AG04450 (cell line): ENCODE data around the gene ZNF132. TPM values are rescaled to one million over a fixed set of nuclear protein-coding genes. Genes with fewer than 3 reads are reported as not detected.
"Not testable (repeated sequence)": the region's sequence is repeated elsewhere in the genome, so short reads cannot be mapped to it uniquely, and the experiment has no call there.

Experiments
- CTCF ChIA-PET: fragments of 300-600, 350-600 bp; formaldehyde crosslinking; extraction: SDS; loops from one replicate; lab custom pipeline; 2022; ENCODE audit warnings: antibody characterized with exemption, inconsistent platforms; lab: Charles Lee
- POLR2A ChIA-PET: fragments of 350-600 bp; formaldehyde crosslinking; extraction: SDS; loops from one replicate; lab custom pipeline; 2021; ENCODE audit warnings: antibody characterized with exemption, inconsistent platforms; lab: Yijun Ruan, JAX
- DNase-seq: peaks from one replicate; pipeline ENCODE4 v3.0.0-alpha.2; 2011; ENCODE audit warnings: low read depth, low spot score
- H3K27ac ChIP-seq: one replicate; pipeline ENCODE4 v1.5.1; 2012; ENCODE audit warnings: low read depth, low read length, control low read depth
- H3K27me3 ChIP-seq: one replicate; pipeline ENCODE4 v1.6.0; 2012; ENCODE audit warnings: low read length; ENCODE audit not compliant: control insufficient read depth, insufficient read depth
- H3K4me3 ChIP-seq: 2 replicates; pipeline ENCODE4 v1.5.1; 2011; ENCODE audit warnings: mild to moderate bottlenecking, low read depth, low read length, control low read depth
- H3K9me3 ChIP-seq: 2 replicates; pipeline ENCODE4 v1.5.1; 2012; ENCODE audit warnings: low read length; ENCODE audit not compliant: control insufficient read depth, insufficient read depth
- polyA plus RNA-seq: library from polyadenylated mRNA; depleted of rRNA; stranded (reverse); fragments of >200 nt; gene quantifications from 2 replicates; pipeline ENCODE4 v1.2.3, GENCODE V29; 2011
- TF ChIP-seq, protein P1 (sequence below): IDR thresholded peaks from 2 replicates; pipeline ENCODE4 v1.5.1; 2011; ENCODE audit warnings: low read depth, low read length, control low read depth, inconsistent platforms

ZNF132 gene
- polyA plus RNA-seq, 1 experiment: 4.6 TPM

DNA sequence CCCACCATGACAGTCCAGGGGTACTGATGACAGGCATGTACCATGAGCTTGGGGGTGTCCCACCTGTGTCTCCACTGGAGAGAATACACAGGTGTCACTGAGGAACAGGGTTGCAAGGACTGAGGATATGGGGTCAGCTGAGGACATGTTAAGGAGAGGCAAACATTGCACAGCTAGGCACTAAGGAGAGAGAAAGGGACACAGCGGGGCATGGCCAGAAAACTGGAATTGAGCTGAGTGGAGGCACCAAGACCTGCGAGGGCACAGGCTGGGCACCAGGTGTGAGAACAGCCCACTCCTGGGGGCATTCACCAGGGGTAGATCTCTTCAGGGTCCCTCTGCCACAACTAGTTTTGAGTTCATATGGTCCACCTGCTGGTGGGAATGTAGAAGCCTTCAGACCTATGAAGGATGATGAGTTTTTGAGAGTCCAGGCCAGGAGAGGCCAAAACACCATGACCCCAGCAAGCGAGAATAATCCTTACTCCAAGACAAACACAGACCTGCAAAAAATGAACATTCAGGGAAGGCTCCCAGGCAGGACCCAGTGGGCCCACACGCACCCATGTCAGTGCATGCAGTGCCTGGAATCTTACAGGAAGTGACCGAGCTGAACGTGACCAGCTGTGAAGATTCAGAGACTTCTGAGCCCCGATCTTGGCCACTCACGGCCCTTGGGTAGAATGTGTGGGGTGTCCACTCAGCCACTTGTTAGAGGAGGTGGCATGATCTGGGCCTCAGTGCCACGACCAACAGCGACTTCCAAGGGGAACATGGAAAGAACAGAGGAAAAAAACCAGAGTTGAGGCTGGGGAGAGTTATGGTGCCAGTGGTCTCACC, 32.9 kb downstream of the ZNF132 start:
- no peak for DNase-seq
- TF ChIP-seq, protein P1, sequence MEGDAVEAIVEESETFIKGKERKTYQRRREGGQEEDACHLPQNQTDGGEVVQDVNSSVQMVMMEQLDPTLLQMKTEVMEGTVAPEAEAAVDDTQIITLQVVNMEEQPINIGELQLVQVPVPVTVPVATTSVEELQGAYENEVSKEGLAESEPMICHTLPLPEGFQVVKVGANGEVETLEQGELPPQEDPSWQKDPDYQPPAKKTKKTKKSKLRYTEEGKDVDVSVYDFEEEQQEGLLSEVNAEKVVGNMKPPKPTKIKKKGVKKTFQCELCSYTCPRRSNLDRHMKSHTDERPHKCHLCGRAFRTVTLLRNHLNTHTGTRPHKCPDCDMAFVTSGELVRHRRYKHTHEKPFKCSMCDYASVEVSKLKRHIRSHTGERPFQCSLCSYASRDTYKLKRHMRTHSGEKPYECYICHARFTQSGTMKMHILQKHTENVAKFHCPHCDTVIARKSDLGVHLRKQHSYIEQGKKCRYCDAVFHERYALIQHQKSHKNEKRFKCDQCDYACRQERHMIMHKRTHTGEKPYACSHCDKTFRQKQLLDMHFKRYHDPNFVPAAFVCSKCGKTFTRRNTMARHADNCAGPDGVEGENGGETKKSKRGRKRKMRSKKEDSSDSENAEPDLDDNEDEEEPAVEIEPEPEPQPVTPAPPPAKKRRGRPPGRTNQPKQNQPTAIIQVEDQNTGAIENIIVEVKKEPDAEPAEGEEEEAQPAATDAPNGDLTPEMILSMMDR: peak; percentile 48
- Histone ChIP-seq H3K9me3 (no peaks in the 10 kb centered on the region; the same call in 1 of the 2 replicates), H3K27me3 (no peaks in the 10 kb centered on the region), H3K4me3 (peak overlapping the region; percentile 96), H3K27ac (no peak overlapping the region)
- CTCF ChIA-PET: no interaction called here
- POLR2A ChIA-PET: no interaction called here

DNA sequence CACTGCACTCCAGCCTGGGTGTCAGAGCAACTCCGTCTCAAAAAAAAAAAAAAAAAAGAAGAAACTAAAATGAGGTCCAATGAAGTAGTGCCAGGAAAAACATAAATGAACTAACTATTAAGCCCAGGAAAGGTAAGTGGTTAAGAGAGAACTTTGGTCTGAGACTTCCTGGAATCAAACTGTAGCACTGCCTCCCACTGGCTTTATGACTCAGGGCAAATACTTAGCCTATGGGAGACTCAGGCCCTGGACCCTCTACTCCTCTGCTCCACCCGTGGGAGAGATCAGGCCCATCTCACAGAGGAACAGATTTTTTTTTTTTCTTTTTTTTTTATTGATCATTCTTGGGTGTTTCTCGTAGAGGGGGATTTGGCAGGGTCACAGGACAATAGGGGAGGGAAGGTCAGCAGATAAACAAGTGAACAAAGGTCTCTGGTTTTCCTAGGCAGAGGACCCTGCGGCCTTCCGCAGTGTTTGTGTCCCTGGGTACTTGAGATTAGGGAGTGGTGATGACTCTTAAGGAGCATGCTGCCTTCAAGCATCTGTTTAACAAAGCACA, 36.0 kb downstream of the ZNF132 start:
- H3K4me3 ChIP-seq, H3K27ac ChIP-seq, DNase-seq, H3K9me3 ChIP-seq, H3K27me3 ChIP-seq, POLR2A ChIA-PET: not testable (repeated sequence)
- CTCF ChIA-PET: interaction anchor here (0.7 kb wide), 1 partner anchor 33 kb away, joined by 3 read pairs; no protein-coding TSS in a partner anchor

DNA sequence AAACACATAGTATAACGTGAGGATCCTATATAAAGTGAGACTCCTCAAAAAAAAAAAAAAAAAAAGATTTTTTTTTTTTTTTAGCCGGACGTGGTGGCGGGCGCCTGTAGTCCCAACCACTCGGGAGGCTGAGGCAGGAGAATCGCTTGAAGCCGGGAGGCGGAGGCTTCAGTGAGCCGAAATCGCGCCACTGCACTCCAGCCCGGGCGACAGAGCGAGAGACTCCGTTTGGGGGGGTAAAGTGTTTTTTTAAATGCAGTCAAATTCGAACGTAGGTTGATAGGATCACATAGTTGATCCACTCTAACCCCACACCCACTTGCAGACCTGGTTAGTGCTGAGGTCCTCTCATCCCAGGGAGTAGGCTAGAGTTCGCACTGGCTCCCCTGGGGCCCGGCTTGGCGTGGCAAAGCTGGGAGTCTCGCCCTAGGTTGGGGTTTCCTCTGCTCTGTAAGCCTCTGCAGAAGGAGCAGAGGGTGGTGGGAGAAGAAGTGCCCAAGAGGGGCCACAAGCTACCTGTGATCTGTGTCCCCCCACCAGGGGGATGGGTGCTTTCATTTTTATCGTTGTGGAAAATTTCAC, 38.0 kb downstream of the ZNF132 start:
- Histone ChIP-seq H3K4me3 (peak overlapping the region; percentile 79), H3K27ac (no peak overlapping the region), H3K9me3 (no peaks in the 10 kb centered on the region; the same call in 1 of the 2 replicates), H3K27me3 (no peaks in the 10 kb centered on the region)
- TF ChIP-seq, protein P1: no peak
- no peak for DNase-seq
- ChIA-PET POLR2A (no interaction called here), CTCF (interaction anchor here (1.1 kb wide), 1 partner anchor 118 kb away, joined by 3 read pairs; the partner anchor contains the start of gene ZBTB45)

DNA sequence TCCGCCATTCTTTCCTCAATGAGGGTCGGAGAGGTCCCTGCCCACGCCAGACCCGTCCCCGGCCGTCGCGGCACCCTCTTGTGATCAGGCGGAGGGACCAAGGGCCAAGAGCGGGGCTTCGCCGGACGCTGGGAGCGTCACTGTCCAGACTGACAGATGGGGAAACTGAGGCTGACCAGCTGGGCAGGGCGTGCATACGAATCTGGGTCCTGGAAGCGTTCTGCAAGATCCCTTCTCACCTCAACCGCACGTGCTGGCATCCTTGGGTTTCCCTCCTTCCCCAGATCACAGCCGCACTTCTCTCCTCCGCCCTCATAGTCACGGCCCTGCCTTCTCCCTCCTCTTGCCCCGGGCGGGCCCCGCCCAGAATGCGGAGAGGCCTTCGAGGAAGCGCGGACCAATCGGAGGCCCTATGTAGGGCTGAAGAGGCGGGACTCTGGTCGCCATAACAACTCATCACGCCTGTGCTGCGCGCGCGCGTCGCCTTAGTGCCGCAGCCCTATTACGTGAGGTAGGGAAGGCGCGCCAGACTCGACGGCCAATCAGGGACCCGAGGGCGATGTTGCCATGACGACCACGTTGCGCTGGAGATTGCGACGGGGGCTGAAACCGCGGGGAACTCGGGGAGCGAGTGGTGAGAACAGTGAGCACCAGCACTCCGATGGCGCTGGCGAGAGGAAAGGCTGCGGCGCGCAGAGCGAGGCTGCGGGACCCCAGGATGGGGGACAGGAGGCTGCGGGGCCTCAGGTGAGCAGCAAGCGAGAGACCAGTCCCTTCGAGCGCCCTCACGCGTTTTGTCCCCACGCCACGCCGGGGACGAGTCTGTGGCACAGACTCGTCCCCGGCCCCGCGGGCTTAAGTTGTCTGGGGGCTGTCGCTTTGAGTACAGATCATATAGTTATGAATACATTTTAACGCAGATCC, 38.8 kb downstream of the ZNF132 start:
- TF ChIP-seq, protein P1: no peak
- no peaks in the 10 kb centered on the region; the same call in 1 of the 2 replicates for H3K9me3 ChIP-seq
- DNase-seq: peak; percentile 99
- peak overlapping the region; percentile 52 for H3K27ac ChIP-seq
- POLR2A ChIA-PET: no interaction called here
- H3K4me3 ChIP-seq: peak overlapping the region; percentile 79
- CTCF ChIA-PET: no interaction called here
- H3K27me3 ChIP-seq: no peaks in the 10 kb centered on the region
